Measurements from ENCODE around the gene RABL6.
"Not testable (repeated sequence)": the region's sequence is repeated elsewhere in the genome, so short reads cannot be mapped to it uniquely, and the experiment has no call there.

The RABL6 gene, protein sequence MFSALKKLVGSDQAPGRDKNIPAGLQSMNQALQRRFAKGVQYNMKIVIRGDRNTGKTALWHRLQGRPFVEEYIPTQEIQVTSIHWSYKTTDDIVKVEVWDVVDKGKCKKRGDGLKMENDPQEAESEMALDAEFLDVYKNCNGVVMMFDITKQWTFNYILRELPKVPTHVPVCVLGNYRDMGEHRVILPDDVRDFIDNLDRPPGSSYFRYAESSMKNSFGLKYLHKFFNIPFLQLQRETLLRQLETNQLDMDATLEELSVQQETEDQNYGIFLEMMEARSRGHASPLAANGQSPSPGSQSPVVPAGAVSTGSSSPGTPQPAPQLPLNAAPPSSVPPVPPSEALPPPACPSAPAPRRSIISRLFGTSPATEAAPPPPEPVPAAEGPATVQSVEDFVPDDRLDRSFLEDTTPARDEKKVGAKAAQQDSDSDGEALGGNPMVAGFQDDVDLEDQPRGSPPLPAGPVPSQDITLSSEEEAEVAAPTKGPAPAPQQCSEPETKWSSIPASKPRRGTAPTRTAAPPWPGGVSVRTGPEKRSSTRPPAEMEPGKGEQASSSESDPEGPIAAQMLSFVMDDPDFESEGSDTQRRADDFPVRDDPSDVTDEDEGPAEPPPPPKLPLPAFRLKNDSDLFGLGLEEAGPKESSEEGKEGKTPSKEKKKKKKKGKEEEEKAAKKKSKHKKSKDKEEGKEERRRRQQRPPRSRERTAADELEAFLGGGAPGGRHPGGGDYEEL

GRCh38 chr9:136807281-136808074, at the start of gene RABL6:
TSS of gene RABL6 (plus strand) at chr9:136807948. CDS start at chr9:136808197, 249 bp downstream.
- peak; percentile 98 for DNase-seq (ENCODE audit: low spot score)

DNA sequence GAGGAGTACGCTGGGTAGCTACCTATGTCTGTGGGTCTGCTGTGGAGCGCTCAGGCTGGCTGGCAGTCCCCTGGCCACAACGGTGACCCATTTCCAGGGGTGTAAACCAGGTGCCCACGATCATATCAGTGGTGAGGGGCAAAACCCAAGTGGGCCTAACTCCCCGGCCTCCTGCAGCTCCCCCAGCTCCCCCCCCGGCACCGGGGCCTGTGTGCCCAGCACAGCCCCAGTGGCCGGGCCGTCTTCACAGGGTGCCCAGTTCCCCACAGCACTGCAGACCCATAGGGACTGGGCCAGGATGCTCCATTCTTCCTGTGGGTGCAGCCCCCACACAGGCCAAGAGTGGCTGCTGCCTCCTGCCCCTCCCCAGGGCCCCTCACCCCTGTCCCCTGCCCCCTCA, 48.7 kb upstream of the RABL6 start:
- no peak for DNase-seq (ENCODE audit: low spot score)

DNA sequence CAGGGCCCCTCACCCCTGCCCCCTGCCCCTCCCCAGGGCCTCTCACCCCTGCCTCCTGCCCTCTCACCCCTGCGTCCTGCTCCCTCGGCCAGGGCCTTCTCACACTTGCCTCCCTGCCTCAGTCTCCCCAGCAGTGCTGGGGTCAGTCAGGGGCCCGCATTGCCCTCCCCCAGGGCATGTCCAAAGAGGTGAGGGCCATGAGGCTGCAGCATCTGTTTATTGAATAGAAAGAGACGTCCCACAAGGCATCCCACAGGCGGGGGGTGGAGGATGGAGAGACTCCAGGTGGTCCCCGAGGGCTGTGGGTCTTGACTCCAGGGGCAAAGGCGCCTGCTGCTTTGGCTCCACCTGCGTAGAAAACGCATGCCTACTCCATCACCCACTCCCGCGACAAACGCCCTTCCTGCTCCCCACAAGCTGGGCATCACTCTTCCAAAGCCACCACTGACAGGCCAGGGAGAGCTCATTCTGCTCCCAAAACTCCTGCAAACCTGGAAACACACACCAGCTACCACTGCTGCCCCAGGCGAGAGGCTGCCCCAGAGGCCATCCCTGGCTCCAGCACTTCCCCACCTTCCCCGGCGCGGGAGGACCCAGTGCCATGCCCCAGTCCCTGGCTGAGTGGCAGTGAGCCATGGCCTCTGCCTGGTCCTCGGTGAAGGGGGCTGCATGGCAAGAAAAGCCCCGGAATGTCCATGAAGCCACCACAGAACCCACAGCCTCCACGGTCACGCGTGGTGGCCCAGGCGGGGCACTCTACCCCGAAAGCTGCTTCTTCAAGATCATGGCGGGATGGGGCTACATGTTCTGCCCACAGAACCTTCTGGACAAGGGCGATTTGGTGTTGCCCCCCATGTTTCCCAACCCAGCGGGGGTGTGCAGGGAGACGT, 48.1 kb upstream of the RABL6 start:
- DNase-seq (ENCODE audit: low spot score) = no peak

- DNase-seq (ENCODE audit: low spot score) = no peak
Observed at GRCh38 chr9:136760424-136760823, 47.3 kb upstream of the RABL6 start.

DNA sequence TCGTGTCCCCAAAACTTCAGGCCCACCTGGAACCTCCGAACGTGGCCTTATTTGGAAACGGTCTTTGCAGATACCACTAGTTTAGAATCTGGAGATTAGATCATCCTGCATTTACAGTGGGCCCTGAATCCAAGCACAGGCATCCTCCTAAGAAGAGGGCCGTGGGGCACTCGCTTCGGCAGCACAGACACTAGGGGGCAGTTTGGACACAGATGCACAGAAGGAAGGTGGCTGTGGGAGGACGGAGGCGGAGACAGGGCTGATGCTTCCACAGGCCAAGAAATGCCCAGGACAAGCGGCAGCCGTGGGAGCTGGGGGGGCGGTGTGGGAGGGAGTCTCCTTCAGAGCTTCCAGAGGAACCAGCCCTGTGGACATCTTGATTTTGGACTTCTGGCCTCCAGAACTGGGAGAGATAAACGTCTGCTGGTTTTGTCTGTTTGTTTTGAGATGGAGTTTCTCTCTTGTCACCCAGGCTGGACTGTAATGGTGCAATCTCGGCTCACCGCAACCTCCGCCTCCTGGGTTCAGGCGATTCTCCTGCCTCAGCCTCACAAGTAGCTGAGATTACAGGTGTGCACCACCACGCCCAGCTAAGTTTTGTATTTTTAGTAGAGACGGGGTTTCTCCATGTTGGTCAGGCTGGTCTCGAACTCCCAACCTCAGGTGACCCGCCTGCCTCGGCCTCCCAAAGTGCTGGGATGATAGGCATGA, 46.8 kb upstream of the RABL6 start:
- DNase-seq (ENCODE audit: low spot score) = peak; percentile 74

DNA sequence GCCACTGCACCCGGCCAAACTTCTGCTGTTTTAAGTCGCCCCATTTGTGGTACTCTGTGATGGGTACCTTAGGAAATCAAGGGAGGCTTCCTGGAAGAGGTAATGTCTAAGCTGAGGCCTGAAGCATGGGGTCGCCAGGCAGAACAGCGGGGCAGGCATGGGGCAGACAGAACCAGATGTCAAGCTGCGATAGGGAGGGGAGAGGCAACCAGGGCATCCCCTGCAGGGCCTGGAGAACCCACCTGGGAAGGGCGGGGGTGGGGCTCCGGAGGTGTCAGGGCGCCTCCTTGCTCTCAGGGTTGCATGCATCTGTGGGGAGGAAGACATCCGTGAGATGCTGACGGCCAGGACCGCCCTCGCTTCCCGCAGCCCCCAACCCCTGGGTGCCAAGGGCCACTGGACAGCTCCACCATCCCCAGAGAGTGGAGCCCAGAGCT, 46.2 kb upstream of the RABL6 start:
- no peak for DNase-seq (ENCODE audit: low spot score)

- no peak for DNase-seq (ENCODE audit: low spot score)
Observed at GRCh38 chr9:136762221-136762691, 45.5 kb upstream of the RABL6 start.

DNA sequence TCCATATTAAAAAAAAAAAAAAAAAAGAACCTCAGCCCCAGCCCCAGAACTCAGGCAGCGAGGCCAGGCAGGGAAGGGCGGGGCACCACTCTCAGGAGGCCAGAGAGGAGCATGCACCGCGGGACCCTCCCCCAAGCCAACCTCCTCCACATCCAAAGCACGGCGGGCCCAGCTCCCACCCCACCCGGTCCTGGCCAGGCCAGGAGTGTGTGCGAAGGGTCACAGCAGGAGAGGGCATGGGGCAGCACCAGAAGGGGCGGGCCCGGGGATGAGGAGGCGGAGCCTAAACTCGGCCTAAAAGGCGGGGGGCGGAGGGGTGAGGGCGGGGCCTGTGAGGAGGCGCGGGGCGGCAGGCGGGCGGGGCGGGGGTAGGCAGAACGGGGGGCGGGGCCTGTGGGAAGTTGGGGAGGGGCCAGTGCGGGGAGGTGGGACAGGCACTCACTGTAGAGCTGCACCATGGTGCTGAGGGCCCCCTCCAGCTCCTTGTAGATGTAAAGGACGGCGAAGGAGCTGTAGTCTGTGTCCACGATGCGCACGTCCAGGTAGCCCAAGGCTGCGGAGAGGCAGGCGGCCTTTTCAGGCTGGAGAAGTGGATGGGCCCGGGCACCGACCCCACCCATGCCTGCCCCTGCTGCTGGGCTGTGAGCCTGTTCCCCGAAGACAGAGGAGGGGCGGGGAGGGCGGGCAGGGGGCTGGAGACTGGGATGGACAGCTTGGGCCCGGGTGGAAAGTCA, 44.7 kb upstream of the RABL6 start:
- no peak for DNase-seq (ENCODE audit: low spot score)

DNA sequence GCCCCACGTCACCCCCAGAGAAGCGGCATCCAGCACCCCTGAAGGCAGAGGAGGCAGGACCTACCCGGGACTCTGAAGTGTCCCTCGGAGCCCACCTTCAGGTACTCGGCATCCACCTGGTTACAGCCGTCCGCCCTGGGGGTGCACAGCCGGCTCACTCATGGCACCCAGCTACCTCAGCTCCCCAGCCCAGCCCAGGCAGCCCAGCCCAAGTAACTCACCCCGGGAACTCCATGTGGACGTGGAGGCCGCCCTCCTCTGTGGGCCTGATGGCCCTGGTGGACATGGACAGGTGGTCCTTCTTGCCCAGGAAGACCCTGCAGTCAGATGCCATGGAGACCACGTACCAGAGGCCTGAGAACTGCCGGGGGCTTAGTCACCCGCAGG, 44.1 kb upstream of the RABL6 start:
- no peak for DNase-seq (ENCODE audit: low spot score)

- DNase-seq (ENCODE audit: low spot score) = no peak
Observed at GRCh38 chr9:136764301-136764891, 43.4 kb upstream of the RABL6 start, which contains the start of gene LCN15. TSS of gene LCN15 (minus strand) at chr9:136764518. CDS start at chr9:136764488, 30 bp downstream.

DNA sequence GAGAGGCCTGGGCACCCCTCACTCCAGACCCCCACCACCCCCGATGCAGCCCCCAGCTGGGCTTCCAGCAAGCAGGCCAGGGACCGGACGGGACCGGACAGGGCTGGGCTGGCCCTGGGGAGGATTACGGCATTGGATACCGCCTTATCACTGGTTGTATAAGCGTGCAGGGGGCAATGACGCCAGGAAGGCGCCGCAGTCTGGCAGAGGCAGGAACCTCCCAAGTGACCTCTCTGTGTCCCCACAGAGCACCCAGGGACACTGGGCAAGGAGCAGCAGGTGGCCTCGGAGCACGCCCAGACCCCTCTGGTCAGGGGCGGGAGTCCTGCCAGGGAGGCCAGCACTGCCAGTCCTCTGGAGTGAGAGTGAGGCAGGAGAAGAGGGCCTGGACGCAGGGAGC, 42.7 kb upstream of the RABL6 start:
- no peak for DNase-seq (ENCODE audit: low spot score)

- DNase-seq (ENCODE audit: low spot score) = not testable (repeated sequence)
Observed at GRCh38 chr9:136765745-136766409, 41.9 kb upstream of the RABL6 start.

DNA sequence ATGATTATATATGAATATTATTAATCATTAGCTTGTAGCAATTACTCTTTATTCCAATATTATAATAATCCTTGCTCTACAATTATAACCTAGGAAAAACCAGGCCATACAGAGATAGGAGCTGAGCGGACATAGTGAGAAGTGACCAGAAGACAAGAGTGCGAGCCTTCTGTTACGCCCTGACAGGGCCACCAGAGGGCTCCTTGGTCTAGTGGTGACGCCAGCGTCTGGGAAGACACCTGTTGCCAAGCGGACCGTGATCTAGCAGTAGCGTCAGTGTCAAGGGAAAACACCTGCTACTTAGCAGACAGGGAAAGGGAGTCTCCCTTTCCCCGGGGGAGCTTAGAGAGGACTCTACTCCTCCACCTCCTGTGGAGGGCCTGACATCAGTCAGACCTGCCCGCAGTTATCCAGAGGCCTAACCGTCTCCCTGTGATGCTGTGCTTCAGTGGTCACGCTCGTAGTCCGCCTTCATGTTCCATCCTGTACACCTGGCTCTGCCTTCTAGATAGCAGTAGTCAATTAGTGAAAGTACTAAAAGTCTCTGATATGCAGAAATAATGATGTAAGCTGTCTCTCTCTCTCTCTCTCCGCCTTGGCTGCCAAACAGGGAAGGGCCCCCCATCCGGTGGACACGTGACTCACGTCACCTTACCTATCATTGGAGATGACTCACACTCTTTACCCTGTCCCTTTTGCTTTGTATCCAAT, 41.2 kb upstream of the RABL6 start:
- DNase-seq (ENCODE audit: low spot score) = not testable (repeated sequence)

- peak; percentile 32 for DNase-seq (ENCODE audit: low spot score)
Observed at GRCh38 chr9:136769710-136770191, 38.0 kb upstream of the RABL6 start.

DNA sequence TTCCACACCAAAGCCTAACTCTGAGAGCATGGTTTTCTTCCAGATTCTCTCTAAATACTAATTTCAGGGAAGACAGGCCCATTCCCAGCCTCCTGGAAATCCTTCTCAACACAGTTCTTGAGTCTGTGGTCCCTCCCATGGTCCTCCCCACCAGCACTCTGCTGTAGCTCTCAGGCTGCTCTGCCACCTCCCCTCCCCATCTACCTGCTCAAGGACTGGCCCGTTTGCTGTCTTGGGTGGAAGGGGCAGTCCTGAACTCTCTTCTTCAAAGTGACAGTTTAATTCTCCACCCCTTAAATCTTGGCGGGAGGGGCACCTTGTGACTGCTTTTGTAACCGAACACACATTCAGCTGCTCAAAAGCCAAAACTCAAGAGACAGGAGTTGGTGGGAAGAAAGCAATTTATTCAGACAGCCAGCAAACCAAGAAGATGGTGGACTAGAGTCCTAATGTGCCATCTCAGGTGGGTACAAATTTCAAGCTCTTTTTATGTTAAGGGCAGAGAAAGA, 35.8 kb upstream of the RABL6 start:
- DNase-seq (ENCODE audit: low spot score) = no peak

GRCh38 chr9:136773386-136774044, 34.2 kb upstream of the RABL6 start:
- peak; percentile 19 for DNase-seq (ENCODE audit: low spot score)

GRCh38 chr9:136774416-136775045, 33.2 kb upstream of the RABL6 start:
- DNase-seq (ENCODE audit: low spot score) = no peak
